Measurements from ENCODE around the gene NXPH4. TPM values are rescaled to one million over a fixed set of nuclear protein-coding genes. Genes with fewer than 3 reads are reported as not detected.

The NXPH4 gene
- total RNA-seq, 1 experiment from 2014 or later: 20.3 TPM

DNA sequence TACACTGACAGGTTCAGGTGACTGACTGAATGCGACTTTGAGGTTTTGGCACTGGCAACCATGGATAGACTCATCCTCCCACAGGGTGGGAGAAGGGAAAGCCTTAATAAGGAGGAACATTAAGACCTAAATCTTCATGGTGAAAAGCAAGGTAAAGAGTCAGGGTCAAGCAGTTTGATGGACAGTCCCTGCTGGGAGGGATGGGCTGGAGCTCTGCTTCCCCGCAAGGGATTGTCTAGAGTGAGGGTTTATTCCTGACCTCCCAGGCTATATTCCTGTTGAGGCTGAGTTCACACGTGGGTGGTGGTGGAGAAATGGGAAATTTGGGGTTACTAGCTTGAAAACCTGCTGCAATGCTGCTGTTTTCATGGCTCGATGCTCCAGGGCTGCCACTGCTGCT, 43.8 kb downstream of the NXPH4 start:
- intact Hi-C loops (cut with micrococcal nuclease; ENCODE audit: unreplicated experiment): no loop called here
- ChIA-PET POLR2A (ENCODE audit: unreplicated experiment) (no interaction called here), CTCF (no interaction called here)

DNA sequence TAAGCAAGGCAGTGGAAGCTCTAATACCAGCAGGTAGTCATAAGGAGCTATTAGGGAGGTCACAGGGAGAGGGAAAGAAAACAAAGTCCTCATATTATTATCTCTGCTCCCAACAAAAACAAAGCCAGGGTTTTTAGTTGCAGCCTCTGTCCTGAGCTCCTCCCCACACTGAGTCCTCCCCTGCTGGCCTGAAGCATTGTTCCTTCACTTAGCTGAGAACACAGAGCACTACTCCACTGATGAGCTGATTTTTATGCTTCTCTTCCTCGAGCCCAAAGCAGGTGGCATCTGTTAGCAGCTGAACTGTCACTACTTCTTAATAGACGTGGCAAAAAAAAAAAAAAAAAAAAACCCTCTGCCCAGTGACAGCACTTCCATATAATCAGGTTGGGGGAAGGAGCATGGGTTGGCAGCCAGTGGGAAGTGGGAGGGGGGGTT, 44.9 kb downstream of the NXPH4 start:
- Histone ChIP-seq H3K27me3 (ENCODE audit: insufficient read depth, low read depth) (no peaks in the 10 kb centered on the region), H3K9me3 (ENCODE audit: insufficient read depth, low read depth) (no peaks in the 10 kb centered on the region), H3K27ac (no peak overlapping the region), H4K20me1 (ENCODE audit: insufficient read depth) (no peaks in the 10 kb centered on the region), H3K36me3 (ENCODE audit: low read depth) (peaks cover 3% of the 10 kb centered on the region; the same call in 1 of the 2 replicates), H3K4me2 (no peak overlapping the region), H3F3A (ENCODE audit: insufficient read depth, low read depth) (0 out of 2 replicates have a peak, but pooled peaks cover 7% of the 10 kb centered on the region), H3K4me1 (replicated peaks; ENCODE audit: insufficient read depth) (no peaks in the 10 kb centered on the region), H3K9me2 (ENCODE audit: insufficient read depth) (no peaks in the 10 kb centered on the region), H2AFZ (no peak overlapping the region), H3K79me2 (ENCODE audit: low read depth) (no peaks in the 10 kb centered on the region), H3K4me3 (no peak overlapping the region)
- BruUV-seq (replicated peaks): no TSS peak
- POLR2A ChIA-PET (ENCODE audit: unreplicated experiment): no interaction called here
- DNase-seq: no peak
- no peak for TF ChIP-seq EZH2 (IDR thresholded peaks at IDR 0.05; ENCODE audit: low read depth)
- TF ChIP-seq, protein P1, sequence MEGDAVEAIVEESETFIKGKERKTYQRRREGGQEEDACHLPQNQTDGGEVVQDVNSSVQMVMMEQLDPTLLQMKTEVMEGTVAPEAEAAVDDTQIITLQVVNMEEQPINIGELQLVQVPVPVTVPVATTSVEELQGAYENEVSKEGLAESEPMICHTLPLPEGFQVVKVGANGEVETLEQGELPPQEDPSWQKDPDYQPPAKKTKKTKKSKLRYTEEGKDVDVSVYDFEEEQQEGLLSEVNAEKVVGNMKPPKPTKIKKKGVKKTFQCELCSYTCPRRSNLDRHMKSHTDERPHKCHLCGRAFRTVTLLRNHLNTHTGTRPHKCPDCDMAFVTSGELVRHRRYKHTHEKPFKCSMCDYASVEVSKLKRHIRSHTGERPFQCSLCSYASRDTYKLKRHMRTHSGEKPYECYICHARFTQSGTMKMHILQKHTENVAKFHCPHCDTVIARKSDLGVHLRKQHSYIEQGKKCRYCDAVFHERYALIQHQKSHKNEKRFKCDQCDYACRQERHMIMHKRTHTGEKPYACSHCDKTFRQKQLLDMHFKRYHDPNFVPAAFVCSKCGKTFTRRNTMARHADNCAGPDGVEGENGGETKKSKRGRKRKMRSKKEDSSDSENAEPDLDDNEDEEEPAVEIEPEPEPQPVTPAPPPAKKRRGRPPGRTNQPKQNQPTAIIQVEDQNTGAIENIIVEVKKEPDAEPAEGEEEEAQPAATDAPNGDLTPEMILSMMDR (conservative IDR thresholded peaks at IDR 0.05): no peak
- intact Hi-C loops (cut with micrococcal nuclease; ENCODE audit: unreplicated experiment): no loop called here
- CTCF ChIA-PET: interaction anchor here (1.0 kb wide), 1 partner anchor 191 kb away, joined by 7 read pairs; no protein-coding TSS in a partner anchor

More for the DNA sequence above, 43.8 kb downstream of the NXPH4 start:
- Histone ChIP-seq H3K4me3 (no peak overlapping the region), H3F3A (ENCODE audit: insufficient read depth, low read depth) (0 out of 2 replicates have a peak, but pooled peaks cover 6% of the 10 kb centered on the region), H4K20me1 (ENCODE audit: insufficient read depth) (no peaks in the 10 kb centered on the region), H3K4me1 (replicated peaks; ENCODE audit: insufficient read depth) (no peaks in the 10 kb centered on the region), H3K36me3 (ENCODE audit: low read depth) (peaks cover 3% of the 10 kb centered on the region; the same call in 1 of the 2 replicates), H3K9me3 (ENCODE audit: insufficient read depth, low read depth) (no peaks in the 10 kb centered on the region), H3K79me2 (ENCODE audit: low read depth) (no peaks in the 10 kb centered on the region), H3K9me2 (ENCODE audit: insufficient read depth) (no peaks in the 10 kb centered on the region), H2AFZ (no peak overlapping the region), H3K4me2 (no peak overlapping the region), H3K27me3 (ENCODE audit: insufficient read depth, low read depth) (no peaks in the 10 kb centered on the region), H3K27ac (no peak overlapping the region)
- BruUV-seq (replicated peaks): no TSS peak
- TF ChIP-seq EZH2 (IDR thresholded peaks at IDR 0.05; ENCODE audit: low read depth): no peak
- TF ChIP-seq, protein P1 (conservative IDR thresholded peaks at IDR 0.05): no peak
- no peak for DNase-seq

DNA sequence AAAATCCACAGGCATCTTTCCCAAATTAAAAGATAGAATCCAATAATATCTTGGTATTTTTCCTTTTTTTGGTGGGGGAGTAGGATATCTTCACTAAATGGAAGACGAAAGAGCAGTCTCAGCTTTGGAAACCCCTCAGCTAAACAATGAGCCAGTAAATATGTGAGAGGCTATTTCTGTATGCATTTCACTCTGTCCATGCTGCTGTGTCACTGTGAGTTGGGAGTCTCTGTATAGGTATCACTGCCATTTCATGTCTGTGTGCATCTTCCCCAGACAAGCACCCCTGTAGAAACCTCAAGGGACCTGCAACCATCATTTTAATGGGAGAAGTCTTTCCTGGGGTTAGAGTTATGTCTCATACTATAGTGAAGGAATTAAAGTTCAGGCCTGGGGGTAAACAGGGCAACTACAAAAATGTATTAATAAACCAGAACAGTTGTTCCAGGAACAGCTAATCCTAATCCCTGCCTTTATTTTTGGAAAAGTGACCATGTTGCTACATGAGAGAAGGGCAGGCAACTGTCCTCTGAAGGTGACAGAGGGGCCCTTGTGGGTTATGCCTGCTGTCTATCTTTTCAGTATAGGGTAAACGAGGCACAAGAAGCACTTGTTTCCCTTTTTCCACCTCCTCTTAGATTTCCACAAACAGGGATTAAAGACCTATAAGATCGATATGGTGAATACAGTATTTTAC, 45.7 kb downstream of the NXPH4 start:
- BruUV-seq (replicated peaks): no TSS peak
- DNase-seq: no peak
- no peaks in the 10 kb centered on the region for H3K79me2 ChIP-seq (ENCODE audit: low read depth)
- ChIA-PET CTCF (no interaction called here), POLR2A (ENCODE audit: unreplicated experiment) (no interaction called here)
- H3K4me2 ChIP-seq: no peak overlapping the region
- no peaks in the 10 kb centered on the region for H3K4me1 ChIP-seq (replicated peaks; ENCODE audit: insufficient read depth)
- H3F3A ChIP-seq (ENCODE audit: insufficient read depth, low read depth): 0 out of 2 replicates have a peak, but pooled peaks cover 7% of the 10 kb centered on the region
- no peak overlapping the region for H3K4me3 ChIP-seq
- peaks cover 3% of the 10 kb centered on the region; the same call in 1 of the 2 replicates for H3K36me3 ChIP-seq (ENCODE audit: low read depth)
- no peaks in the 10 kb centered on the region for H4K20me1 ChIP-seq (ENCODE audit: insufficient read depth)
- H2AFZ ChIP-seq: no peak overlapping the region
- no peaks in the 10 kb centered on the region for H3K9me2 ChIP-seq (ENCODE audit: insufficient read depth)
- no peaks in the 10 kb centered on the region for H3K9me3 ChIP-seq (ENCODE audit: insufficient read depth, low read depth)
- no peaks in the 10 kb centered on the region for H3K27me3 ChIP-seq (ENCODE audit: insufficient read depth, low read depth)
- intact Hi-C loops (cut with micrococcal nuclease; ENCODE audit: unreplicated experiment): no loop called here
- H3K27ac ChIP-seq: no peak overlapping the region
- TF ChIP-seq, protein P1 (conservative IDR thresholded peaks at IDR 0.05): no peak
- TF ChIP-seq EZH2 (IDR thresholded peaks at IDR 0.05; ENCODE audit: low read depth): no peak

All from PC-9 (cell line).